A549 (cell line): Measurements from ENCODE around the gene TINAG. TPM values are rescaled to one million over a fixed set of nuclear protein-coding genes. Genes with fewer than 3 reads are reported as not detected.

Experiments used
- ATAC-seq, 2 experiments: fragments of 200-7000 bp in 1 of 2; fragments of >200 bp in 1 of 2; cut with Nextera tagmentation in 1 of 2; cut with Tn5 transposase in 1 of 2; 3 replicates each; pipeline versions ENCODE4 v1.8.0 to v1.9.1; 2018 to 2020; ENCODE audit warnings: mild to moderate bottlenecking in 1 of 2, moderate library complexity in 1 of 2
- CTCF ChIA-PET: fragments of 300-600 bp; sonication (Branson Sonifier 250); formaldehyde crosslinking; extraction: SDS; loops from one replicate; lab custom pipeline; 2021; ENCODE audit warnings: antibody characterized with exemption, inconsistent platforms; lab: Yijun Ruan, JAX
- POLR2A ChIA-PET: fragments of 350-600 bp; formaldehyde crosslinking; extraction: SDS; loops from one replicate; lab custom pipeline; 2021; ENCODE audit warnings: antibody characterized with exemption, inconsistent platforms; lab: Yijun Ruan, JAX
- DNase-seq, 2 experiments: peaks; one replicate each; pipeline versions ENCODE4 v3.0.0 to v3.0.0-alpha.2; 2011 to 2016; ENCODE audit warnings: low read depth in 1 of 2, low spot score in 1 of 2
- FAIRE-seq: peaks from 2 replicates; lab custom pipeline; 2011; peaks lifted over from hg19 to GRCh38; lab: Jason Lieb, UNC
- H3K27ac ChIP-seq, 2 experiments: fragments of >200 bp; sonication (Bioruptor Twin); formaldehyde crosslinking; 3 replicates each; pipeline ENCODE4 v1.5.1; 2016 to 2017
- H3K4me1 ChIP-seq: fragments of >200 bp; sonication (Bioruptor Twin); formaldehyde crosslinking; 3 replicates; pipeline ENCODE4 v1.6.1; 2016
- H3K4me2 ChIP-seq: fragments of >200 bp; sonication (Bioruptor Twin); formaldehyde crosslinking; 3 replicates; pipeline ENCODE4 v1.6.1; 2016
- H3K4me3 ChIP-seq: fragments of >200 bp; sonication (Bioruptor Twin); formaldehyde crosslinking; 3 replicates; pipeline ENCODE4 v1.5.1; 2016
- H3K9me3 ChIP-seq: fragments of >200 bp; sonication (Bioruptor Twin); formaldehyde crosslinking; 3 replicates; pipeline ENCODE4 v1.6.1; 2016
- ATOH8 ChIP-seq: fragments of 250-450 bp; sonication (Bioruptor Pico); IDR thresholded peaks from 2 replicates; pipeline ENCODE4 v1.5.0; 2020; ENCODE audit warnings: low read depth, mild to moderate bottlenecking, moderate library complexity
- E2F6 ChIP-seq: IDR thresholded peaks from 2 replicates; pipeline ENCODE4 v1.6.1; 2012; ENCODE audit warnings: low read depth, borderline replicate concordance
- EHF ChIP-seq: fragments of 250-450 bp; sonication (Bioruptor Pico); IDR thresholded peaks from 2 replicates; pipeline ENCODE4 v1.5.0; 2020; ENCODE audit warnings: mild to moderate bottlenecking
- EHMT2 ChIP-seq: fragments of 200-600 bp; sonication (generic); IDR thresholded peaks from 2 replicates; pipeline ENCODE4 v1.6.1; 2016; ENCODE audit warnings: antibody characterized with exemption, low read depth, mild to moderate bottlenecking, moderate library complexity
- ELK1 ChIP-seq: fragments of 150-350 bp; IDR thresholded peaks from 2 replicates; pipeline ENCODE4 v1.6.1; 2014; ENCODE audit warnings: low read depth, mild to moderate bottlenecking, low read length
- ESRRA ChIP-seq: fragments of 150-350 bp; IDR thresholded peaks from 2 replicates; pipeline ENCODE4 v1.6.1; 2014; ENCODE audit warnings: mild to moderate bottlenecking, low read length, borderline replicate concordance
- FOSB ChIP-seq: fragments of 250-450 bp; sonication (Bioruptor Pico); IDR thresholded peaks from 2 replicates; pipeline ENCODE4 v1.5.0; 2020; ENCODE audit warnings: mild to moderate bottlenecking, moderate library complexity
- FOXS1 ChIP-seq: fragments of 250-450 bp; sonication (Bioruptor Pico); IDR thresholded peaks from 2 replicates; pipeline ENCODE4 v1.5.0; 2020; ENCODE audit warnings: mild to moderate bottlenecking, moderate library complexity
- GATA3 ChIP-seq: IDR thresholded peaks from 2 replicates; pipeline ENCODE4 v1.6.1; 2012; ENCODE audit warnings: borderline replicate concordance
- HOXA7 ChIP-seq: fragments of 250-450 bp; sonication (Bioruptor Pico); IDR thresholded peaks from 2 replicates; pipeline ENCODE4 v1.5.0; 2020; ENCODE audit warnings: mild to moderate bottlenecking, moderate library complexity
- HOXB13 ChIP-seq: fragments of 250-450 bp; sonication (Bioruptor Pico); IDR thresholded peaks from 2 replicates; pipeline ENCODE4 v1.5.0; 2020; ENCODE audit warnings: low read depth, mild to moderate bottlenecking, moderate library complexity
- HOXB5 ChIP-seq: fragments of 250-450 bp; sonication (Bioruptor Pico); IDR thresholded peaks from 2 replicates; pipeline ENCODE4 v1.5.0; 2020; ENCODE audit warnings: mild to moderate bottlenecking, moderate library complexity
- KDM1A ChIP-seq: fragments of 200-600 bp; sonication (generic); IDR thresholded peaks from 2 replicates; pipeline ENCODE4 v1.6.1; 2016; ENCODE audit warnings: low read depth, mild to moderate bottlenecking
- NFE2L2 ChIP-seq: fragments of 150-350 bp; conservative IDR thresholded peaks from 2 replicates; pipeline ENCODE4 v1.6.1; 2014; ENCODE audit warnings: low read length
- PBX3 ChIP-seq: IDR thresholded peaks from 2 replicates; pipeline ENCODE4 v1.6.1; 2012
- RCOR1 ChIP-seq: fragments of 150-350 bp; IDR thresholded peaks from 2 replicates; pipeline ENCODE4 v1.6.1; 2014; ENCODE audit warnings: antibody characterized with exemption, low read length, low read depth
- RFX5 ChIP-seq: fragments of 450-650 bp; IDR thresholded peaks from 2 replicates; pipeline ENCODE4 v1.7.1; 2014; ENCODE audit warnings: antibody characterized with exemption, mild to moderate bottlenecking, moderate library complexity
- RNF2 ChIP-seq: fragments of 200-600 bp; sonication (generic); IDR thresholded peaks from 2 replicates; pipeline ENCODE4 v1.6.1; 2016; ENCODE audit warnings: low read depth, mild to moderate bottlenecking, antibody characterized with exemption, moderate library complexity, borderline replicate concordance
- TP53 ChIP-seq: fragments of 250-450 bp; sonication (Bioruptor Pico); IDR thresholded peaks from 2 replicates; pipeline ENCODE4 v1.5.0; 2021; ENCODE audit warnings: mild to moderate bottlenecking, moderate library complexity
- ZC3H11A ChIP-seq: fragments of 450-650 bp; IDR thresholded peaks from 2 replicates; pipeline ENCODE4 v1.6.1; 2014; ENCODE audit warnings: antibody characterized with exemption, mild to moderate bottlenecking
- ZFP36 ChIP-seq: fragments of 450-650 bp; IDR thresholded peaks from 2 replicates; pipeline ENCODE4 v1.6.1; 2014; ENCODE audit warnings: borderline replicate concordance; ENCODE audit not compliant: partially characterized antibody
- WGBS: methylation state at CpG from one replicate; pipeline ENCODE4 v1.1.6; 2017; ENCODE audit errors: missing lambda C conversion rate; 5-methylcytosine and 5-hydroxymethylcytosine counted together
- polyA plus RNA-seq, 4 experiments: library from polyadenylated mRNA; depleted of rRNA in 3 of 4; stranded (reverse); fragments of >200 nt; fragmentation: RNase III in 1 of 4; extraction: RNeasy Plus Mini Kit Qiagen cat#74134 plus additional on column Dnase treatment in 1 of 4; gene quantifications; 2 replicates in 3 of 4; 3 replicates in 1 of 4; pipeline ENCODE4 v1.2.3, GENCODE V29; 2011 to 2017

TINAG gene
- polyA plus RNA-seq, 2 of the 4 experiments (the other 2 are of a cell fraction), result 0.04 to 0.48 TPM

GRCh38 chr6:54386295-54386694 is 78.1 kb downstream of the TINAG start:
- no peak for FAIRE-seq
- ATAC-seq, result no peak
- no peak overlapping the region for H3K27ac ChIP-seq
- ChIA-PET CTCF (no interaction called here), POLR2A (no interaction called here)
- no peak for DNase-seq
- H3K4me1 ChIP-seq, result no peaks in the 10 kb centered on the region
- no peaks in the 10 kb centered on the region for H3K9me3 ChIP-seq
- H3K4me3 ChIP-seq, result no peak overlapping the region
- WGBS, result 69% methylated on average over 5 of the region's 5 CpGs
- H3K4me2 ChIP-seq, result no peak overlapping the region
- no peak for TF ChIP-seq ESRRA

- H3K4me1 ChIP-seq, result no peaks in the 10 kb centered on the region
- DNase-seq (no peak), ATAC-seq (no peak), FAIRE-seq (no peak)
- ChIA-PET CTCF (no interaction called here), POLR2A (no interaction called here)
- no peaks in the 10 kb centered on the region for H3K9me3 ChIP-seq
- no peak overlapping the region for H3K4me3 ChIP-seq
- H3K4me2 ChIP-seq, result no peak overlapping the region
- no peak overlapping the region for H3K27ac ChIP-seq
- TF ChIP-seq E2F6 (no peak), FOSB (CRISPR knock-in tag) (no peak), ESRRA (no peak), NFE2L2 (no peak), ATOH8 (no peak), HOXB13 (CRISPR knock-in tag) (no peak), ZFP36 (no peak), KDM1A (no peak), ELK1 (no peak), PBX3 (no peak), TP53 (CRISPR knock-in tag) (no peak)
Observed at GRCh38 chr6:54390362-54390761, 82.1 kb downstream of the TINAG start.

GRCh38 chr6:54391577-54391976 is 83.3 kb downstream of the TINAG start:
- no peak overlapping the region for H3K4me2 ChIP-seq
- 21% methylated on average over 5 of the region's 5 CpGs for WGBS
- no peak overlapping the region for H3K4me3 ChIP-seq
- DNase-seq (no peak), ATAC-seq (no peak), FAIRE-seq (no peak)
- POLR2A ChIA-PET, result no interaction called here
- H3K9me3 ChIP-seq, result no peaks in the 10 kb centered on the region
- no peak overlapping the region for H3K27ac ChIP-seq
- CTCF ChIA-PET, result no interaction called here
- TF ChIP-seq FOXS1 (CRISPR knock-in tag), result no peak
- TF ChIP-seq ZC3H11A, result no peak
- no peak for TF ChIP-seq HOXA7 (CRISPR knock-in tag)
- no peak for TF ChIP-seq RCOR1
- no peak for TF ChIP-seq EHMT2
- no peak for TF ChIP-seq HOXB5 (CRISPR knock-in tag)
- no peak for TF ChIP-seq GATA3
- no peak for TF ChIP-seq RNF2
- no peak for TF ChIP-seq EHF (CRISPR knock-in tag)
- no peak for TF ChIP-seq RFX5
- no peaks in the 10 kb centered on the region for H3K4me1 ChIP-seq
